HEK293T (cell line): ENCODE data around the gene INSIG2.

Experiments used
- BHLHE40 ChIP-seq: fragments of 450-650 bp; IDR thresholded peaks from 2 replicates; pipeline ENCODE4 v1.6.1; 2016; ENCODE audit warnings: mild to moderate bottlenecking, moderate library complexity, borderline replicate concordance
- ELF4 ChIP-seq: fragments of 450-650 bp; IDR thresholded peaks from 2 replicates; pipeline ENCODE4 v1.6.1; 2017; ENCODE audit warnings: antibody characterized with exemption
- FOXA1 ChIP-seq: fragments of 450-650 bp; IDR thresholded peaks from 2 replicates; pipeline ENCODE4 v1.6.1; 2016; ENCODE audit warnings: mild to moderate bottlenecking
- FOXK2 ChIP-seq: fragments of 450-650 bp; IDR thresholded peaks from 2 replicates; pipeline ENCODE4 v1.6.1; 2016; ENCODE audit warnings: mild to moderate bottlenecking
- SP1 ChIP-seq: fragments of 450-650 bp; IDR thresholded peaks from 2 replicates; pipeline ENCODE4 v1.6.1; 2017
- ZNF384 ChIP-seq: fragments of 450-650 bp; IDR thresholded peaks from 2 replicates; pipeline ENCODE4 v1.6.1; 2016

GRCh38 chr2:118119158-118119727, 31.0 kb downstream of the INSIG2 start:
- TF ChIP-seq BHLHE40: no peak
- TF ChIP-seq ZNF384: no peak
- TF ChIP-seq ELF4: no peak
- TF ChIP-seq FOXK2: no peak
- no peak for TF ChIP-seq FOXA1
- TF ChIP-seq SP1: no peak
